Cardiac muscle cell (in vitro differentiated cells and primary cell): ENCODE data around the gene BCAS4. TPM values are rescaled to one million over a fixed set of nuclear protein-coding genes. Genes with fewer than 3 reads are reported as not detected.

Experiments used
- DNase-seq, 2 donors: peaks; one replicate each; pipeline versions ENCODE4 v3.0.0 to v3.0.0-alpha.2; 2010 to 2017; ENCODE audit warnings: low read depth in 1 of 2, low spot score in 1 of 2
- H3K27ac ChIP-seq: fragments of 200-600 bp; sonication (generic); 2 replicates; pipeline ENCODE4 v1.5.1; 2016
- H3K27me3 ChIP-seq: fragments of 200-600 bp; sonication (generic); 2 replicates; pipeline ENCODE4 v1.6.0; 2016; ENCODE audit warnings: control low read depth
- H3K36me3 ChIP-seq: fragments of 200-600 bp; sonication (generic); 2 replicates; pipeline ENCODE4 v1.5.1; 2016; ENCODE audit warnings: control low read depth
- H3K4me1 ChIP-seq: fragments of 200-600 bp; sonication (generic); 2 replicates; pipeline ENCODE4 v1.8.1; 2017; ENCODE audit warnings: low read depth, mild to moderate bottlenecking, mixed run types
- H3K4me3 ChIP-seq: fragments of 200-600 bp; sonication (generic); 2 replicates; pipeline ENCODE4 v1.5.1; 2016; ENCODE audit warnings: mild to moderate bottlenecking
- H3K9me3 ChIP-seq: fragments of 200-600 bp; sonication (generic); 2 replicates; pipeline ENCODE4 v1.5.1; 2017; ENCODE audit warnings: low read depth, mild to moderate bottlenecking, control low read depth
- polyA plus RNA-seq: library from polyadenylated mRNA; unstranded; fragments of >200 nt; fragmentation: Nextera tagmentation; extraction: Ambion mirVana; gene quantifications from 2 replicates; pipeline ENCODE4 v1.2.1, GENCODE V29; 2016
- total RNA-seq: library from RNA; depleted of rRNA; stranded (reverse); fragments of >200 nt; gene quantifications from 2 replicates; pipeline ENCODE4 v1.2.3, GENCODE V29; 2016
- TF ChIP-seq, protein P1 (sequence below): IDR thresholded peaks from 2 replicates; pipeline ENCODE4 v1.5.1; 2012; ENCODE audit warnings: low read depth, mild to moderate bottlenecking, low read length

Gene BCAS4
- total and polyA plus RNA-seq, 2 experiments from 2014 or later = 16.1 to 26.1 TPM

DNA sequence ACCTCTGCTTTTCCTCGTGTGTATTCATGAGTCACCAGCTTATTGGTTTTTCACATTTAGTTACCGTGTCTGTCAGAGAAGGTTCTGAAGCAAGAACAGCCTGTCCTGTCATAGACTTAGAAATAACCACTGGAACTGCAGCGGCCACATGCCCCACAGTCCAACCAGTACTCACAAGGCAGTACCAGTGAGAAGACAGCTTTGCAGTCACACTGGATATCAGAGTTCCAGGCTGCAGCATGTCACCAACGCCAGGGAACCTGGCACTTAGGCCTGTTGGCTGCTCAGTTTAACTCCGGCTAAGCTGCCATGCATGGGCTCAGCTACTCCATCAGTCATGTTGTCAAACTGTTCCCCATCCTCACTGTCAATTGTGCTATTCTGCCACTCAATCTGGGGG is 96.3 kb downstream of the BCAS4 start:
- H3K27ac ChIP-seq = peak overlapping the region; percentile 43
- H3K27me3 ChIP-seq = no peaks in the 10 kb centered on the region
- H3K4me1 ChIP-seq = no peaks in the 10 kb centered on the region
- peaks cover 53% of the 10 kb centered on the region for H3K36me3 ChIP-seq
- DNase-seq = peak in 1 of 2 donors; percentile 11
- no peaks in the 10 kb centered on the region for H3K9me3 ChIP-seq
- H3K4me3 ChIP-seq = no peak overlapping the region
- TF ChIP-seq, protein P1, sequence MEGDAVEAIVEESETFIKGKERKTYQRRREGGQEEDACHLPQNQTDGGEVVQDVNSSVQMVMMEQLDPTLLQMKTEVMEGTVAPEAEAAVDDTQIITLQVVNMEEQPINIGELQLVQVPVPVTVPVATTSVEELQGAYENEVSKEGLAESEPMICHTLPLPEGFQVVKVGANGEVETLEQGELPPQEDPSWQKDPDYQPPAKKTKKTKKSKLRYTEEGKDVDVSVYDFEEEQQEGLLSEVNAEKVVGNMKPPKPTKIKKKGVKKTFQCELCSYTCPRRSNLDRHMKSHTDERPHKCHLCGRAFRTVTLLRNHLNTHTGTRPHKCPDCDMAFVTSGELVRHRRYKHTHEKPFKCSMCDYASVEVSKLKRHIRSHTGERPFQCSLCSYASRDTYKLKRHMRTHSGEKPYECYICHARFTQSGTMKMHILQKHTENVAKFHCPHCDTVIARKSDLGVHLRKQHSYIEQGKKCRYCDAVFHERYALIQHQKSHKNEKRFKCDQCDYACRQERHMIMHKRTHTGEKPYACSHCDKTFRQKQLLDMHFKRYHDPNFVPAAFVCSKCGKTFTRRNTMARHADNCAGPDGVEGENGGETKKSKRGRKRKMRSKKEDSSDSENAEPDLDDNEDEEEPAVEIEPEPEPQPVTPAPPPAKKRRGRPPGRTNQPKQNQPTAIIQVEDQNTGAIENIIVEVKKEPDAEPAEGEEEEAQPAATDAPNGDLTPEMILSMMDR = no peak

DNA sequence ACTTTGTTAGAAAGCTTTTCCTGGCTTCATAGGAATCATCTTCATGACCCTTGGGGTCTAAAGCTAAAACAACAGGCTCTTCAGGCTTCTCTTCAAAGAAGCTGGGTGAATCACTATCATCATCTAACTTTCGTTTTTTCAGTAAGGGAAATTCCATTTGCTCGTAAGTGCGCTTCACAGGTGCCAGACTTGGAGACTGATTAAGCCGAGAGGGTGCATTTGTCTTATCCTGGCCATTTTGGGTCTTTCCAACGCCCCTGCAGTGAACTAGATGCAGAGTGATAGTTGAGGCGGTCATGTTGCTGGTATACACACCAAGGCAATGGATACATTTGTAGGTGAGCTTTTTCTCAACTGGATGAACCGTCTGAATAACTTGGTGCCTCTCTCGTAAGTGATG is 97.5 kb downstream of the BCAS4 start:
- no peaks in the 10 kb centered on the region for H3K9me3 ChIP-seq
- H3K27me3 ChIP-seq = no peaks in the 10 kb centered on the region
- no peaks in the 10 kb centered on the region for H3K4me1 ChIP-seq
- no peak overlapping the region for H3K4me3 ChIP-seq
- peak overlapping the region; percentile 16 for H3K27ac ChIP-seq
- TF ChIP-seq, protein P1 = no peak
- no peak for DNase-seq
- H3K36me3 ChIP-seq = peaks cover 53% of the 10 kb centered on the region

DNA sequence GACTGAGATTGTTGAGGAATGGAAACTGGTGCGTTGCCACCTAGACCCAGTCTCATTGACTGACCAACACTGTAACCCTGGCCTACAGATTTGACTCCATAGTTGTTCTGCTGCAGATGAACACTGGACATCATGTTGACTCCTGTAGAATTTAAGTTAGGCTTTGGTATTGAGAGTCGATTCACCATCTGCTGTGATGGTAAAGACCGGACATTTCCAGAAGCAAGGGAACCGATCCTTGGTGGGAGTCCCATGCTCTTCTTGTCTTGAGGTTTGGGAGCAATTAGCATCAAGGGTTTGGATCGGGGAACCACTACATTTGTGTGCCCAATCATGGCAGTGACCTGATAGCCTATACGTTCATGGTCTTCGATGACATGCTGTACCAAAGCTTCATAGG is 98.8 kb downstream of the BCAS4 start:
- TF ChIP-seq, protein P1 = no peak
- H3K36me3 ChIP-seq = peaks cover 54% of the 10 kb centered on the region

DNA sequence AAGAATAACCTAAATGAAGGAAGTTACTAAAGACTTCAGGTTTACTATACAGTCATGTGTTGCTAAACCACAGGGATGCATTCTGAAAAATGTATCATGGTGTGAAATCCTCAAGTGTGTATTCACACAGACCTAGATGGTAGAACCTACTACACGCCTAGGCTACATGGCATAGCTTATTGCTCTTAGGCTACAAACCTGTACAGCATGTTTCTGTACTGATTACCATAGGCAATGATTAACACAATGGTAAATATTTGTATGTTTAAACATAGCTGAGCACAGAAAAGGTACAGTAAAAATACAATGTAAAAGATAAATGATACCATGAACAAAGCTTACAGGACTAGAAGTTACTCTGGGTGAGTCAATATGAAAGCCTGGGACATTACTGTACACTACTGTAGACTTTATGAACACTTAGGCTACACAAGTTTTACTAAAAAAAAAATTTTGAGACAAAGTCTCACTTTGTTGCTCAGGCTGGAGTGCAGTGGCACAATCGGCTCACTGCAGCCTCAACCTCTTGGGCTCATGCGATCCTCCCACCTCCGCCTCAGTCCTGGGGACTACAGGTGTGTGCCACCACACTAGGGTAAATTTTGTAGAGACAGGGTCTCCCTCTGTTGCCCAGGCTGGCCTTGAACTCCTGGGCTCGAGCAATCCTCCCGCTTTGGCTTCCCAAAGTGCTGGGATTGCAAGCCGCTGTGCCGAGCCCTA is 100.4 kb downstream of the BCAS4 start:
- no peak for DNase-seq
- Histone ChIP-seq H3K4me3 (no peak overlapping the region), H3K4me1 (no peaks in the 10 kb centered on the region), H3K27me3 (no peaks in the 10 kb centered on the region), H3K27ac (peak overlapping the region; percentile 3), H3K36me3 (peaks cover 50% of the 10 kb centered on the region), H3K9me3 (no peaks in the 10 kb centered on the region)
- TF ChIP-seq, protein P1 = no peak

More for the DNA sequence above, 98.8 kb downstream of the BCAS4 start:
- H3K9me3 ChIP-seq = no peaks in the 10 kb centered on the region
- H3K27me3 ChIP-seq = no peaks in the 10 kb centered on the region
- DNase-seq = no peak
- no peaks in the 10 kb centered on the region for H3K4me1 ChIP-seq
- no peak overlapping the region for H3K4me3 ChIP-seq
- no peak overlapping the region for H3K27ac ChIP-seq

DNA sequence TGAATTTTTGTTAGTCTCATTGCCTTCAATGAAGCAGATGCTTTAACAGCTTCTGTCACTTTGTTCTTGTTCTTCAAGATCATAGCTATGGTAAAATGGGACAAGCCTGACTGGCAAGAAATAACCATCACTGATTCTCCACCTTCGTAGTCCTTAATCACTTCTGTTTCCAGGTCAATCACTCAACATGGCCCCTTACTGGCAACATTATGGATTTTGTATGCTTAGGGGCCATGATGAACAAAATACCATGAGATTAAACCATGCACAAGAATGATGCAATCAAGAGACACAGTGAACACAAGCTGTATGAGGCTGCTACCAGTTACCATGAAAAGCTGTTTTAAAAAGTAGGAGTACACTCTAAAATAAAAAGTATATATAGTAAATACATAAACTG is 103.6 kb downstream of the BCAS4 start:
- no peaks in the 10 kb centered on the region for H3K27me3 ChIP-seq
- H3K4me3 ChIP-seq = no peak overlapping the region
- TF ChIP-seq, protein P1 = no peak
- peak in 1 of 2 donors; percentile 28 for DNase-seq
- H3K9me3 ChIP-seq = no peaks in the 10 kb centered on the region
- H3K36me3 ChIP-seq = peaks cover 43% of the 10 kb centered on the region
- no peak overlapping the region for H3K27ac ChIP-seq
- no peaks in the 10 kb centered on the region for H3K4me1 ChIP-seq
